GM21529 (cell line): ENCODE data around the gene CBLL2.
A peak's percentile ranks its signal among the peaks of the same experiment; 100 is the strongest.
"Not testable (repeated sequence)": the region's sequence is repeated elsewhere in the genome, so short reads cannot be mapped to it uniquely, and the experiment has no call there.

Experiments used
- ATAC-seq: cut with Tn5 transposase; IDR thresholded peaks from one replicate; pipeline ENCODE4 v1.9.1; 2021; ENCODE audit not compliant: unreplicated experiment

The CBLL2 gene

DNA sequence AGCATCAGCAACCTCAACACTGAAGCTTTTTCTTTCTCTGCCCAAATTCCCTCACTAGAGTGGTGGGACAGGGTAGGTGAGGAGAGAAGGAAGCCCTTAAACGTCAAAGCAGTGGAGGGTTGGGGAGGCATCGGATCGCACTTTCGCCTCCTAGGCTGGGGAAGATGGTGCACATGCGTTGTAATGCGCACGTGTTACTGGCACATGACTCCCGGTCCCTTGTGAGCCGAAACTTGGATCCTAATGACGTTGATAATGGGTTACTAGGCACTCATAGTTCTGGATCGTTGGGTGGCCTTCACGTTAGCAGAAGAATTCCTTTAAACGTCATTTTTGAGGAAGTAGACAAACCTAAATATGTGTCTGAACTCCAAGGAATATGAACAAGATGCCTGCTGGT lies at the start of gene CBLL2:
Gene CBLL2 (plus strand): TSS at position 301 of the 400 bp plus-strand sequence. CDS start 79 bp downstream, at position 380.
- no peak for ATAC-seq

- ATAC-seq = no peak
These were observed 38.3 kb upstream of the CBLL2 start for GRCh38 chrX:22234380-22234779.

DNA sequence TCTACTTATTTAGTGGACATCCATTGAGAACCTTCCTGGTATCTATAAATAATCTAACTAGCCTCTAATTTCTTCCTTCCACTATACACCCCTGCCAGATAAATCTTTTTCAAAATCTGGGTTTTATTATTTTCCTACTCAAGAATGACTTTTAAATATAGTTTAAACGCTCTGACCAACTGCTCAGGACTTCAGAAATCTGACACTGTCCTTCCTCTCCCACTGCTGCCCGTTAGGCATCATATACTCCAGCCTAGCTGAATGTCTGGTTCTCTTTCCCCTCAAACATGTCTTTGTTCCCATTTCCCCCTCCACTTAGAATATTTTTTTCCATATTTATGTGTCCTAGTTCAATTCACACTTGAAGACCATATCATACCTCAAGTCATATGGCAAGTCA lies 35.2 kb upstream of the CBLL2 start:
- no peak for ATAC-seq

DNA sequence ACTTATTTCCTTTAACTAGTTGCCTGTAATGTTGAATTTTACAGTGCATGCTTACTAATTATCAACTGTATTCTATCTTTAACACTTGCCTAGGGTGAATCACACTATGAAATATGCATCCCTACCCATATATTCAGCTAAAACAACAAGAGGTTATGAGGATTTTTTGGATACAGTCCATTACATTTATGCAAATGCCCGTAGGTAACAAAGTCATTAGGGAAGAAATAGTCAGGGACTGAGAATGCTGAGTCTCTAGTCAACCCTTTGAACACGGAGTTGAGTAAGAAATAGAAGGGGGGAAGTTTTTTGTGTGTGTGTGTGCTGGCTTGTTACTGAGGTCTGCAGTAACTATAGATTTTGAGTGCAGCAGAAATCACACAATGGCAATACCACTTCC lies 26.1 kb upstream of the CBLL2 start:
- ATAC-seq = no peak

GRCh38 chrX:22247169-22247568 lies 25.5 kb upstream of the CBLL2 start:
- ATAC-seq = no peak

DNA sequence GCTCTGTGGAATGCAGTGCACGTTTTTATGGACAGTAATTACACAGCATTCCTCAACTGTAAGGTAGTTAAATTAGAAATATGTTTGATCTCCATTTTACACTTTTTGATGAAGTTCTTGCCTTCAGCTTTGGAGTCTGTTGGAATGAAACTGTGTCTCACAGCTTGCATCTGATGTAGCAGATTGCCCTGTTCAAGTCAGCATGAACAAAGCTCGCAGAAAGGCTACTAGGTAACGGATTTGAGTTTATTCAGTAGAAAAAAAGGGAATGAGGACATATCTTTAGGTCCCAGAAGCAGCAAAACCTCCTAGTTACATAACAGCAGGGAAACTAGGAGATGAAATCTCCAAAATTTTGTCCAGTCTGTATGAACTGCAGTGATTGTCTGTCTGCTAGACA lies 24.3 kb upstream of the CBLL2 start:
- no peak for ATAC-seq

- ATAC-seq = no peak
These were observed 23.3 kb upstream of the CBLL2 start for GRCh38 chrX:22249371-22249770.

- no peak for ATAC-seq
These were observed 4.0 kb upstream of the CBLL2 start for GRCh38 chrX:22268706-22269105.

DNA sequence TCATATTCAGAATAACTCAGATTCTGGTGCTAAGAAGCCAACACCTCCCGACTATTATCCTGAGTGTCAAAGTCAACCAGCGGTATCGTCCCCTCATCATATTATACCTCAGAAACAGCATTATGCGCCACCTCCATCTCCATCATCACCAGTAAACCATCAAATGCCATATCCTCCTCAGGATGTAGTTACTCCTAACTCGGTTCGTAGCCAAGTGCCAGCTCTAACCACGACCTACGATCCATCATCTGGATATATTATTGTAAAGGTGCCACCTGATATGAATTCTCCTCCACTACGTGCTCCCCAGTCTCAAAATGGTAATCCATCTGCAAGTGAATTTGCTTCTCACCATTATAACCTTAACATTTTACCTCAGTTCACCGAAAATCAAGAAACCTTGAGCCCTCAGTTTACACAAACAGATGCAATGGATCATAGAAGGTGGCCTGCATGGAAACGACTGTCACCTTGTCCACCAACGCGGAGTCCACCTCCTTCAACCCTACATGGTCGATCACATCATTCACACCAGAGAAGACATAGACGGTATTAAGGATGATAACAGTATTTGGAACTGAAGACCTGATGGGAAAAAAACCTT lies 1.1 kb downstream of the CBLL2 start:
- no peak for ATAC-seq

- no peak for ATAC-seq
These were observed 4.1 kb downstream of the CBLL2 start for GRCh38 chrX:22276781-22277180.

DNA sequence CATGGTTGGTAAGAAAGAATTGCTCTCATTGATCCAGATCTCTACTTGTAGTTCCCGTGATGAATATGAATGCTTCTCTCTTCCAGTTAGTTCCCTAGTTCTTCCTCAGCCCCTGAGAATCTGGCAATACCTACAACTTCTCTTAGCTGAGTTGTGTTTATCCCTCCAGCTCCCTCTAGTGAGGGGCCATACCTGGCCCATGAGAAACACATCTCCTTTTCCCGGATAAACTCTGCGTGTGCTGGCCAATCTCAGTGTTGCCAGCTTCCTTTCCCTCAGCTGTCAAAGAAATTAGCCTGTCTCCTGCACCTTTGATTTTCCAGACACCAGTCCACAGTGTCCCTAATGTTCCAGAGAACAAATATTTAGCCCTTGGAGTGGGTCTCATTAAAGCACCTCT lies 5.7 kb downstream of the CBLL2 start:
- no peak for ATAC-seq

DNA sequence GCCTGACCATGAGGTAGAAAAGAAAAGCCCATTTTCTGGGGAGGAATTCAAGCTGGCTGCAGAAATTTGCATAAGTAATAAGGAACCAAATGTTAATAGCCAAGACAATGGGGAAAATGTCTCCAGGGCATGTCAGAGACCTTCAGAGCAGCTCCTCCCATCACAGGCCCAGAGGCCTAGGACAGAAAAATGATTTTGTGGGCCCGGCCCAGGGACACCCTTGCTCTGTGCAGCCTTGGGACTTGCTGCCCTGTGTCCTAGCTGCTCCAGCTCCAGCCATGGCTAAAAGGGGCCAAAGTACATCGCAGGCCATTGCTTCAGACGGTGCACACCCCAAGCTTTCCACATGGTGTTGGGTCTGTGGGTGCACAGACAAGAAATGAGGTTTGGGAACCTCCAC lies 16.5 kb downstream of the CBLL2 start:
- not testable (repeated sequence) for ATAC-seq

DNA sequence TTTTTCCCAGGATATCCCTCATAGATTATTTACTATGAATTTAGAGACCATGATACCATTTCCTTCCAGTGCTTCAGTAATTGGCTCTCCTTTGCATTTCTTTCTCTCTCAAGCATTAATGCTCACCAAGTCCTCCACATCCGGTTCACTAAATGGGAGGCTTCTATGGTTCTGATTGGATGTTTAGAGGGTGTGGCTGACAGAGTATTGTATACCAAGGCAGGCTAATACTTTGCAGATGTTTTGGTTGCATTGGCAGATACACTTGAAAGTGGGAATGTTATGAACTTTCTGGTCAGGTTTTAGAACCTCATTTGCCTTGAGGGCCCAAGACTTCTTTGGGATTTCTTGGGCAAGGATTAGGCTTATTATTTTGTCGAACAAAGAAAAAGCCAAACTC lies 24.2 kb downstream of the CBLL2 start:
- no peak for ATAC-seq

DNA sequence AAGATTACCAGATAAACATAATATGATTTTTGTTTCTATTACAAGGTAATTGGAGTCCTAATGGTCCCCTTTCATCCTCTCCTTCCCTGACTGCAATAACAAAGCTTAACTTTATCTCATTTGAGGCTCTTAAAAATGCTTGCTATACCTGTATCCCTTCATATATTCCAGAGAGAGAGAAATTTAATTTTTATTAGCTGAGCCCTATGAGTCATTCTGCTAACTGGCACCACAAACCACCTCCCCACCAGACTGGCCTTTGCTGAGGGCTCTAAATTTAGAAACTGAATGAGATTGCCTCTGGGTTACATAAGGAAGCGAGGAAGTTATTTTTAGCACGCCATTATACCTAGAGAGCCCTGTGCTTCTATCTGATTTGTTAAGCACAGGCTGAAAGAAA lies 27.4 kb downstream of the CBLL2 start:
- peak; percentile 83 for ATAC-seq

DNA sequence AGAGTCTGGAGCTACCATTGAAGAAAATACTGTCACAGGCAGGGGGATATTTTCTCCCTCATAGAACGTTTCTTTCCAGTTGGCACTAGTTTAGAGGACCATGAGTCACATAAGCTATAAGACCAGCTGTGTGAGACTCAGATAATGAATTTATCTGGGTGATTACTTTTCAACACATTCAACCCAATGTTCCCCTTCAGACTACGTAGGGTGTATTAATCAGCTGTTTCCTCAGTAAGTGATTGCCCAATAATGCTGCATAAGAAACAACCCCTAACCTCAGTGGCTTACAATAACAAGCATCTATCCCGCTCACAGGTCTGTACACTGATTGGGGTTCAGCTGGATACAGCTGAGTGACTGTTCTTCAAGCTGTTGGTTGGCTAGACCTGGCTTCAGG lies 38.1 kb downstream of the CBLL2 start:
- no peak for ATAC-seq

- no peak for ATAC-seq
These were observed 41.1 kb downstream of the CBLL2 start for GRCh38 chrX:22313766-22314165.

GRCh38 chrX:22314211-22314610 lies 41.5 kb downstream of the CBLL2 start:
- no peak for ATAC-seq

DNA sequence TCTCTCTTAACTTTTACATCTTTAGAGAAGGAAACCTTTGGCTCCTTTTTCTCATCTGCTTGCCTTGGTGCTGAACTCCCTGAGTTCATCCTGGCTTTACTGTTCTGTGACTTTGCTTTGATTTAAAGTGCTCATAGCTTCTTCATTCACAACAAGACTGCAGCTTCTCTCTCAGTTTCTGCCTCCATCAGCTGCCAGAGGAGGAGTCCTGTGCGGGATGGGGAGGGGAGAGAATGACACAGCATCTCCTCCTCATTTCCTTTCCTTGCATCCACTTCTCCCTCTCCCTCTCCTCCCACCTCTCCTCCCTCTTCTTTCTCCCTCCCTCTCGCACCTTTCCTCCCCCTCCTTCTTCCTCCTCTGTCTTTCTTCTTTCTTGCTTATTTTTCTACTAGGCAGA lies 42.0 kb downstream of the CBLL2 start:
- ATAC-seq = no peak

- no peak for ATAC-seq
These were observed 42.4 kb downstream of the CBLL2 start for GRCh38 chrX:22315151-22315550.

DNA sequence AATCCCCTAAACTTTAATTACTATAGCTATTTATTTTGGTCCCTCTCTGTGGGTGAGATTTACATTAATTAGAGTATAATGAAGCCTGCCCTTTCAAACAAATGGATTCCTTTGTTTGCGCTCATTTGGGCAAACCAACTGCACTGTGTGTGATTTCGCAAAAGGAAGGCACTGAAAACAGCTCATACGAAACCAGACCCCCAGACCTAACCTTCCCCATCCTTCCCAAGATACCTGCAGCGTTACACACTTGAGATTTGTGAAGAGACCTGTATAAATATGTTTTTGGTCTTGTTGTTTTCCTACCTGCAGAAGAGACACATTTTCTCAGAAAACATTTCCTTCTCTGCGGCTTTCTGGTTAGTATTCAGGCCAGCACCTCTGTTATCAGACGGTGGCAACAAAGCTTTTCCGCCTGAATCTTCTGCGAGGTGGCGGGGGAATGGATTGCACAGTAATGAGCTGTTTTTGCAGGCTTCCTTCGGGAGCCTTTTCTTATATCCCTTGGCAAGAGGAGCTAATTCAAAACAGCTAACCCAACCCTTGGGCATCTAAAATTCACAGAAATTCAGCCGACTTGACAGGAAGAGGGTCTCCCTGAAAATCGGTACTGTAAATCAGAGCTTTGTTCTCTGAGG lies 47.6 kb downstream of the CBLL2 start:
- no peak for ATAC-seq

DNA sequence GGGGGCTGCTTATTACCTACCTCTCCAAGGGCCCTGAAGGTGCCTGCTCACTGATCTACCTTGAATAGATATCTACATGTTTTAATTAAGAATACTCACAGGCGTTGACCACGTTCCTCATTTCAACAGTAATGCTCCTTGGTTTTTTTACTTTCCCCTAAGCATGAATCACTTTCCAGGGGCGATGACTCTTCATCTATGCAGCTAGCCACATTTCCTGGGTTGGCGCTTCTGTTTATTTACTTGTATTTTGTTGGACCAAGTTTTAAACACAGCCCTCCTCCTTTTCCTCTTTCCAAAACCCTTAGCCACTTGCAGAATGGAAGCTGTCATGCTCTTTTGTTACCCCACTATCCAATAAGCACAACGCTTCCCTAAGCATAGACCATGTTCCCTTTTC lies 50.8 kb downstream of the CBLL2 start:
- no peak for ATAC-seq
